Measurements from ENCODE around the gene MAPKAPK5.

The MAPKAPK5 gene

DNA sequence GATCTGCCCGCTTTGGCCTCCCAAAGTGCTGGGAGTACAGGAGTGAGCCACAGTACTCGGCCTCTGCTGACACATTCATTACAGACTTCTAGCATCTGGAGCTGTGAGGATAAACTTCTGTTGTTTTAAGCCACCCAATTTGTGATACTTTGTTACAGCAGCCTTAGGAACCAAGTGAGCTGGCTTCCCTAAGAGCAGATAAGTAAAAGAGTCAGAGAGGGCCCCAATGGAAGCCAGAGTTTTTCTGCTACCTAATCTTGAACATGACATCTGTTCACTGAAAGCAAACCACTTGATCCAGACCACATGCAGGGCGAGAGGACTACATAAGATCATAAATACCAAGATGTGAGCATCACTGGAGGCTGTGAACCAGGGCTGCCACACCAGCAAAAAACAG lies 3.7 kb upstream of the MAPKAPK5 start:
- H3K27me3 ChIP-seq (ENCODE audit: insufficient read depth, low read depth, severe bottlenecking) = no peaks in the 10 kb centered on the region
- no peak for TF ChIP-seq CTCF (IDR thresholded peaks at IDR 0.05; ENCODE audit: low read depth, low read length)
- peaks cover 3% of the 10 kb centered on the region for H3K9me3 ChIP-seq (ENCODE audit: severe bottlenecking)
- DNase-seq = peak; percentile 68
- H3K4me3 ChIP-seq (ENCODE audit: low read depth, low read length) = no peak overlapping the region
- peaks cover 25% of the 10 kb centered on the region for H3K36me3 ChIP-seq
- peak overlapping the region; percentile 73 for H3K27ac ChIP-seq

DNA sequence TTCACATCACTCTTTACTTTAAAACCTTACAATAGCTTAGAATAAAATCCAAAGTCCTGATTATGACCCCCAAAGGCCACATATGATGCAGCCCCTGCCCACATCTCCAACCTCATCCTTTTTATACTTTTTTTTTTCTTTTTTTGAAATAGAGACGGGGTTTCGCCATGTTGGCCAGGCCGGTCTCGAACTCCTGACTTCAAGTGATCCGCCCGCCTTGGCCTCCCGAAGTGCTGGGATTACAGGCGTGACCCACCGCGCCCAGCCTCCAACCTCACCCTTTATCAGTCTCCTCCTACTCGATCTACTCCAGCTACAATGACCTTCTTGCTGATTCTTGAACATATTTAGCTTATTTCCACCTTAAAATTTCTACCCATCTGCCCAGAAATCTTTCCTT lies 1.2 kb upstream of the MAPKAPK5 start:
- no peaks in the 10 kb centered on the region for H3K27me3 ChIP-seq (ENCODE audit: insufficient read depth, low read depth, severe bottlenecking)
- DNase-seq = no peak
- TF ChIP-seq CTCF (IDR thresholded peaks at IDR 0.05; ENCODE audit: low read depth, low read length) = no peak
- H3K9me3 ChIP-seq (ENCODE audit: severe bottlenecking) = no peaks in the 10 kb centered on the region
- peak overlapping the region; percentile 96; the same call in 1 of the 2 replicates for H3K27ac ChIP-seq
- peaks cover 50% of the 10 kb centered on the region for H3K36me3 ChIP-seq
- H3K4me3 ChIP-seq (ENCODE audit: low read depth, low read length) = peak overlapping the region; percentile 98

DNA sequence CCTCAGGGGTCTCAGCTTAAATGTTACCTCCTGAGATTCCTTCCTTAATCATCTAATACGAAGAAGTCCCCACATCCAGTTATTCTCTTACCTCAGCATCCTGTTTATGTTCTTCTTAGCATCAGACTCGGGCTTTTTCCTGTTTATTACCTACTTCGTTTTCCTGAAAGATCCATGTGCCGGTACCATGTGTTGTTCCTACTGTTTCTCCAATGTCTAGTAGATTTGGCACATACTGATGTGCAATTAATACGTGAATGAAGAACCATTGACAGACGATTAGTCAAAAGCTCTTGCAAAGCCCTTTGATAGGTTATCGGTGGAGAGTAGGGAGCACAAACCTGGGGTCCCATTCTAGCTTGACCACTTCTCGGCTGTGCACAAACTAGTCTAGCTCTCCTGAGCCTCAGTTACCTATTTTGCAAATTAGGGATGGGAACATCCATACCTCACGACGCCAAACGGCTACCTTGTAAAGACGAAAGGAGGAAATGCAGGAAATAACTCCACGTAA lies 735 bp upstream of the MAPKAPK5 start:
- peaks cover 54% of the 10 kb centered on the region for H3K36me3 ChIP-seq
- DNase-seq = no peak
- no peaks in the 10 kb centered on the region for H3K9me3 ChIP-seq (ENCODE audit: severe bottlenecking)
- peak overlapping the region; percentile 96 for H3K27ac ChIP-seq
- no peak for TF ChIP-seq CTCF (IDR thresholded peaks at IDR 0.05; ENCODE audit: low read depth, low read length)
- H3K4me3 ChIP-seq (ENCODE audit: low read depth, low read length) = peak overlapping the region; percentile 98
- H3K27me3 ChIP-seq (ENCODE audit: insufficient read depth, low read depth, severe bottlenecking) = no peaks in the 10 kb centered on the region

DNA sequence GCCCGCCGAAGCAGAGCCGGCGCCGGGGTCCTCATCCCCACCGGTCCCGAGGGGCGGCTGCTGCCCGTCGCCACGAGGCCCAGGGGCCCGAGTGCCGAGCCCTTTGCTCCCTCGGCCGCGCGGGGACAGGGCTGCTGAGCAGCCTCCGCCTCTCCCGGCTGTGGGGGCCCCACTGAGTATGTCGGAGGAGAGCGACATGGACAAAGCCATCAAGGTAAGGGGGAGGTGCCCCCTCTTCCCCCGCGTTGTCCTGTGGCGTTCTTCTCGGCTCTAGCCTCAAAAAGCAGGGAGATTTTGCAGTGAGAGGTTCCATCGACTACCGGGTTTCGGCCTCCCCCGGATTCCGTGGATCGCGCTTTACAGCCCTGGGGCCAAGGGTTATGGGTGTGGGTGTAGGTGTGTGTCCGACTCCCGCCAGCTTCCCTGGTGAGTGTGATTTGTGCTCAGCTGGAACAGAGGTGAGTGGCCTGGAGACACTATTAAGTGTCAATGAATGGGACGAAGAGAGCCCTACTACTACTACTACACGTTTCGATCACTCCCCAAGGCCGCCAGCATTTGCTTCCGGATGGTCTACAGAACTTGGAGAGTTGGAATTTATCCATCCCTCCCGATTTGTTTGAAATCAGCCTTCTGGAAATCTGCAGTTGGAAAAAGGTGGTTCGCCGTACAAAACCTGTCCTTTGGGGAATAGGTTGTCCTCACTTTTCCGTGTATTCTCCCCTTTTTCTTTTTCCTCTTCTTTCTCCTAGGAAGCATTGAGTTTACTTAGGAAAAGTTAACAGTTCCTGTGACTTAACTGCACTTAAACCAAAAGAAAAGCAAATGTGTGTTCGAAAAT lies 748 bp downstream of the MAPKAPK5 start:
- TF ChIP-seq CTCF (IDR thresholded peaks at IDR 0.05; ENCODE audit: low read depth, low read length) = no peak
- H3K9me3 ChIP-seq (ENCODE audit: severe bottlenecking) = no peaks in the 10 kb centered on the region
- peak overlapping the region; percentile 96 for H3K27ac ChIP-seq
- no peak for DNase-seq
- H3K36me3 ChIP-seq = peaks cover 60% of the 10 kb centered on the region
- no peaks in the 10 kb centered on the region for H3K27me3 ChIP-seq (ENCODE audit: insufficient read depth, low read depth, severe bottlenecking)
- peak overlapping the region; percentile 98 for H3K4me3 ChIP-seq (ENCODE audit: low read depth, low read length)

DNA sequence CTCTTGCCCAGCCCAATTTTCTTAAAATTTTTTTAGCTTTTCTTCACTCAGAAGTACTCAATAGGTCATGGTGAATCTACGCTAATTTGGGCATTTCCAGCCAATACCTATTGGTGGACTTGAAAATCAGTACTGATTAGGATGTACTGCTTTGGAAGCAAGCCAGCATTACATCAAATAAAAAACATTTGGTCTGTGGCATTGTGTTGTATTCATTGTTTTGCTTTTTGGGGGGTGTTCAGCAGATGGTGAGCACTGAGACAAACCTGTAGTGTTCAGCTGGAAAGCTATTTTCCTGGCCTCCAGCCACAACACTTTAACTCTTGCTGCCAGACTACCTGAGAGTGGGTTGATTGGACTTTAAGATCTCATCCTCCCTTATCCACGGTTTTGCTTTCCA lies 4.0 kb downstream of the MAPKAPK5 start:
- no peak for TF ChIP-seq CTCF (IDR thresholded peaks at IDR 0.05; ENCODE audit: low read depth, low read length)
- H3K36me3 ChIP-seq = peaks cover 66% of the 10 kb centered on the region

More for the DNA sequence above, 4.0 kb downstream of the MAPKAPK5 start:
- Histone ChIP-seq H3K27ac (no peak overlapping the region), H3K27me3 (ENCODE audit: insufficient read depth, low read depth, severe bottlenecking) (no peaks in the 10 kb centered on the region), H3K4me3 (ENCODE audit: low read depth, low read length) (no peak overlapping the region), H3K9me3 (ENCODE audit: severe bottlenecking) (no peaks in the 10 kb centered on the region)
- DNase-seq = no peak

All from WERI-Rb-1 (cell line).